Esophagus squamous epithelium (tissue), 5 donors: Measurements from ENCODE around the gene SLC25A11. TPM values are rescaled to one million over a fixed set of nuclear protein-coding genes. Genes with fewer than 3 reads are reported as not detected.

Experiments
- DNase-seq: peaks from one replicate; lab custom pipeline; 2025; lab: John Stamatoyannopoulos, UW
- H3K27ac ChIP-seq, 4 donors: fragments of 200-600 bp; sonication (generic); one replicate each; pipeline ENCODE4 v1.5.1; 2016 to 2019; ENCODE audit warnings: mild to moderate bottlenecking in 1 of 4
- H3K27me3 ChIP-seq, 4 donors: fragments of 200-600 bp; sonication (generic); 1 replicate in 3 of 4; 2 replicates in 1 of 4; pipeline versions ENCODE4 v1.5.1 to v1.6.0; 2017 to 2021; ENCODE audit warnings: antibody characterized with exemption in 1 of 4
- H3K36me3 ChIP-seq, 3 donors: fragments of 200-600 bp; sonication (generic); one replicate each; pipeline ENCODE4 v1.5.1; 2016 to 2019
- H3K4me1 ChIP-seq, 3 donors: fragments of 200-600 bp; sonication (generic); one replicate each; pipeline ENCODE4 v1.5.1; 2017 to 2019
- H3K4me3 ChIP-seq, 4 donors: fragments of 200-600 bp; sonication (generic); 1 replicate in 3 of 4; 2 replicates in 1 of 4; pipeline ENCODE4 v1.5.1; 2016 to 2019; ENCODE audit warnings: mild to moderate bottlenecking in 2 of 4, moderate library complexity in 1 of 4
- H3K9me3 ChIP-seq, 3 donors: fragments of 200-600 bp; sonication (generic); one replicate each; pipeline ENCODE4 v1.5.1; 2016 to 2019
- POLR2A ChIP-seq, 4 donors: fragments of 450-650 bp; IDR thresholded peaks; one replicate each; pipeline ENCODE4 v1.6.1; 2017; ENCODE audit warnings: antibody characterized with exemption in 4 of 4, mild to moderate bottlenecking in 4 of 4, moderate library complexity in 3 of 4
- WGBS, 2 donors: methylation state at CpG; one replicate each; pipeline ENCODE4 v1.1.5; 2018; 5-methylcytosine and 5-hydroxymethylcytosine counted together
- intact Hi-C: fragments of 100-400 bp; cut with DNase I; formaldehyde crosslinking; loops from one replicate; pipeline ENCODE4 v1.15.0; 2022
- total RNA-seq, 4 donors: library from RNA; depleted of rRNA; stranded (reverse); fragments of >200 nt; gene quantifications; one replicate each; pipeline ENCODE4 v1.1.0, GENCODE V29; 2016
- TF ChIP-seq, protein P1 (sequence below), 6 experiments: fragments of 450-650 bp in 4 of 6; fragments of 200-600 bp in 2 of 6; sonication (generic) in 2 of 6; IDR thresholded peaks; one replicate each; pipeline ENCODE4 v1.5.1; 2016 to 2019; ENCODE audit warnings: antibody characterized with exemption in 6 of 6, mild to moderate bottlenecking in 4 of 6, moderate library complexity in 4 of 6
- donor health status: DM: yes; HTN: yes; CAD: no.

Gene SLC25A11
- total RNA-seq, 4 donors from 2014 or later = 29.3 to 54.2 (median 42.2) TPM

DNA sequence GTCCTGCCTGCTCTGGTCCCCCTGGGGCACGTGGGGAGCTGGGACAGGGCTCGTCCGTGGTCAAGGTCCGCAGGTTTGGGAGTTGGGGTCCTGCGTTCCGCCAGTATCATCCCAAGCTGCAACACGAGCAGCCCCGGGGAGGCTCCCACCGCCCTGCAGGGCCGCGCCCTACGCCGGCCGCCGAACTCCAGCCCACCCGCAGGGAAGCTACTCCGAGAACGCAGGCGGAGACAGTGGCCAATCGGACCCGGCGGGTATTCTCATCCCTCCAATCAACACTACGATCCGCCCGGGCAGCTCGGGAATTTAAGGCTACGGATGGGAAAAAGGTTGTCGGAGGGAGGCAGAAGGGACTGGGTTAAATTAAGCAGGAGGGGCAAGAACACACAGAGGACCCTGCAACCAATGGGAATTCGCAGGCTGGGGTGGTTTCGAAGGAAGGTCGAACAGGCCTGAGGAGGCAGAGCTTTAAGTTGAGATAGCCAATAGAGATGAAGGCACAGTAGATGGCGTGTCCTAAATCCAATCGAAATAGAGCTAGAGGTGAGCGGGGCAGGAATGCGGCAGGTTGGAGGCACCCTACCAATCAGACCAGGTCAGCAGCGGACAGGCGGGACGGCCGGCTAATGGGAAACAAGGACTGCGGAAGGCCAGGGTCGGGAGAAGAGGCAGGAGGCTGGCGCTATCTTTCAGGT is 27.1 kb upstream of the SLC25A11 start:
- Histone ChIP-seq H3K4me3 (peak overlapping the region; percentile 37 to 84 (median 71)), H3K27me3 (no peaks in the 10 kb centered on the region), H3K36me3 (peaks cover 5 to 31% (median 5%) of the 10 kb centered on the region in 3 donors), H3K27ac (peak overlapping the region; percentile 83 to 99 (median 98)), H3K4me1 (peaks cover 21 to 41% (median 25%) of the 10 kb centered on the region in 3 donors), H3K9me3 (no peaks in the 10 kb centered on the region)
- DNase-seq = peak; percentile 96
- 0 to 1% methylated on average over 16 to 20 of the region's 42 CpGs for WGBS, 2 donors
- intact Hi-C loops = no loop called here
- TF ChIP-seq, protein P1, sequence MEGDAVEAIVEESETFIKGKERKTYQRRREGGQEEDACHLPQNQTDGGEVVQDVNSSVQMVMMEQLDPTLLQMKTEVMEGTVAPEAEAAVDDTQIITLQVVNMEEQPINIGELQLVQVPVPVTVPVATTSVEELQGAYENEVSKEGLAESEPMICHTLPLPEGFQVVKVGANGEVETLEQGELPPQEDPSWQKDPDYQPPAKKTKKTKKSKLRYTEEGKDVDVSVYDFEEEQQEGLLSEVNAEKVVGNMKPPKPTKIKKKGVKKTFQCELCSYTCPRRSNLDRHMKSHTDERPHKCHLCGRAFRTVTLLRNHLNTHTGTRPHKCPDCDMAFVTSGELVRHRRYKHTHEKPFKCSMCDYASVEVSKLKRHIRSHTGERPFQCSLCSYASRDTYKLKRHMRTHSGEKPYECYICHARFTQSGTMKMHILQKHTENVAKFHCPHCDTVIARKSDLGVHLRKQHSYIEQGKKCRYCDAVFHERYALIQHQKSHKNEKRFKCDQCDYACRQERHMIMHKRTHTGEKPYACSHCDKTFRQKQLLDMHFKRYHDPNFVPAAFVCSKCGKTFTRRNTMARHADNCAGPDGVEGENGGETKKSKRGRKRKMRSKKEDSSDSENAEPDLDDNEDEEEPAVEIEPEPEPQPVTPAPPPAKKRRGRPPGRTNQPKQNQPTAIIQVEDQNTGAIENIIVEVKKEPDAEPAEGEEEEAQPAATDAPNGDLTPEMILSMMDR (IDR thresholded peaks at IDR 0.05) = no peak
- TF ChIP-seq POLR2A (IDR thresholded peaks at IDR 0.05) = peak in 1 of 4 donors; percentile 30

GRCh38 chr17:4965311-4965986 is 25.6 kb upstream of the SLC25A11 start:
- H3K9me3 ChIP-seq = no peaks in the 10 kb centered on the region
- H3K27me3 ChIP-seq = no peaks in the 10 kb centered on the region
- TF ChIP-seq, protein P1 (IDR thresholded peaks at IDR 0.05) = no peak
- no peak for TF ChIP-seq POLR2A (IDR thresholded peaks at IDR 0.05)
- WGBS, 2 donors = 93 to 95% methylated on average over 15 of the region's 15 CpGs
- intact Hi-C loops = no loop called here
- DNase-seq = no peak
- H3K4me1 ChIP-seq = peaks cover 21 to 41% (median 25%) of the 10 kb centered on the region in 3 donors
- peaks cover 5 to 30% (median 5%) of the 10 kb centered on the region in 3 donors for H3K36me3 ChIP-seq
- peak overlapping the region in 3 of 4 donors; percentile 92 to 98 (median 98) for H3K27ac ChIP-seq
- no peak overlapping the region for H3K4me3 ChIP-seq

DNA sequence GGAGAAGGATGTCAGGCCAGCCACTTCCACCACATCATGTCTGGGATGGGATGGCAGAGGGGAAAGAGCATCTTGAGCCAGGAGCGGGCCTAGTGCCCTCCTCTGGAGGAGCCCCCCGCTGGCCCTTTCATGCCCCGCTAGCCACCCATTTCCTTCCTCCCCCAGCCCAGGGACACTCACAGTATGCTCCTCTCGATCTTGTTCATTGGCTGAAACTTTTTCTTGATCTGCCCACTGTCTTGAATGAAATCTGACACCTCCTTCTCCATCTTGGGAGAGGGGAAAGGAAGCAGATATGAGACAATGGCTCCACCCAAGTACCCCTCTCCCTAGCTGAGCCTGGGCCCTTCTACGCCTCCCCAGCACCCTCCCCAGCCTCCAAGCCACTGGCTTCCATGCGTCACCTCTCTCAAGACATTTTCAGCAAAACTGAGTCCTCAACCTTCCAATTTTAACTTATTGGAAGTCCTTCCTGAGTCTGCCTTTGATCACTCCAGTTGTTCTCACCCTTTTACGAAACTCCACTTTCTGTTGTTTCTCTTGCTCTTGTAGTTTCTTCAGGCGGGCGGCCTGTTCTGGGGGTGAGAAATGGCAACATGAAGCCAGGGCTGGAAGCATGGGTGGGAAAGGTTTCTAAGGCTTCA is 20.6 kb upstream of the SLC25A11 start:
- Histone ChIP-seq H3K4me1 (peaks cover 0 to 3% (median 1%) of the 10 kb centered on the region in 3 donors), H3K4me3 (no peak overlapping the region), H3K27me3 (no peaks in the 10 kb centered on the region), H3K27ac (no peak overlapping the region), H3K36me3 (peaks cover 0 to 52% (median 15%) of the 10 kb centered on the region in 3 donors), H3K9me3 (no peaks in the 10 kb centered on the region)
- WGBS, 2 donors = 81 to 86% methylated on average over 9 of the region's 9 CpGs
- intact Hi-C loops = no loop called here
- no peak for DNase-seq
- TF ChIP-seq, protein P1 (IDR thresholded peaks at IDR 0.05) = no peak

- H3K9me3 ChIP-seq = no peaks in the 10 kb centered on the region
- H3K4me1 ChIP-seq = no peaks in the 10 kb centered on the region
- H3K27me3 ChIP-seq = no peaks in the 10 kb centered on the region
- 82 to 93% methylated on average over 12 to 18 of the region's 18 CpGs for WGBS, 2 donors
- intact Hi-C loops = no loop called here
- H3K4me3 ChIP-seq = no peak overlapping the region
- TF ChIP-seq POLR2A (IDR thresholded peaks at IDR 0.05) = no peak
- TF ChIP-seq, protein P1 (IDR thresholded peaks at IDR 0.05) = no peak
- H3K36me3 ChIP-seq = peaks cover 0 to 52% (median 15%) of the 10 kb centered on the region in 3 donors
- no peak overlapping the region for H3K27ac ChIP-seq
- no peak for DNase-seq
These were observed 19.6 kb upstream of the SLC25A11 start for GRCh38 chr17:4959261-4959965.
